HG02970 (cell line): ENCODE results near the gene SLC8B1.

ENCODE experiments used
- ATAC-seq: cut with Tn5 transposase; IDR thresholded peaks from one replicate; pipeline ENCODE4 v1.9.1; 2021; ENCODE audit warnings: mild to moderate bottlenecking, moderate library complexity, moderate number of reproducible peaks; ENCODE audit not compliant: unreplicated experiment, low FRiP score

SLC8B1 gene

DNA sequence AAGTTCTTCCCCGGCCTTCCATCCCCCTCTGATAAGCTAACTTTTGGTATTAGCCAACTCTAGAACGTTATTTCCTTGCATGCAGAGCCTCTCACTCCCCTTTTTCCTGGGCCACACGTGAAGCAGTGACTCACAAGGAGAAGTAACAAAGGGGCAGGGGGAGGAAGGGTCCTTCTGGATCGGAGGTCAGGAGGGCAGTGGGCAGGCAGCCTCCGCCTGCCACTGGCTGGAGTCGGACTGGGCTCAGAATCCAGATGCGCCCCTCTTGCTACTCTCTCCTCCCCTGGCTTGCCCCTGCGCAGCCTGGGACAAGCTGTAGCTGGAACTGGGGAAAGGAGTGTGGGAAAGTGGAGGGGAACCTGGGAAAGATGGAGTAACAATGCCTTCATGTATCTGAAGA, 58.6 kb downstream of the SLC8B1 start:
- ATAC-seq: no peak

GRCh38 chr12:113274848-113275247, 60.1 kb downstream of the SLC8B1 start:
- ATAC-seq: no peak

DNA sequence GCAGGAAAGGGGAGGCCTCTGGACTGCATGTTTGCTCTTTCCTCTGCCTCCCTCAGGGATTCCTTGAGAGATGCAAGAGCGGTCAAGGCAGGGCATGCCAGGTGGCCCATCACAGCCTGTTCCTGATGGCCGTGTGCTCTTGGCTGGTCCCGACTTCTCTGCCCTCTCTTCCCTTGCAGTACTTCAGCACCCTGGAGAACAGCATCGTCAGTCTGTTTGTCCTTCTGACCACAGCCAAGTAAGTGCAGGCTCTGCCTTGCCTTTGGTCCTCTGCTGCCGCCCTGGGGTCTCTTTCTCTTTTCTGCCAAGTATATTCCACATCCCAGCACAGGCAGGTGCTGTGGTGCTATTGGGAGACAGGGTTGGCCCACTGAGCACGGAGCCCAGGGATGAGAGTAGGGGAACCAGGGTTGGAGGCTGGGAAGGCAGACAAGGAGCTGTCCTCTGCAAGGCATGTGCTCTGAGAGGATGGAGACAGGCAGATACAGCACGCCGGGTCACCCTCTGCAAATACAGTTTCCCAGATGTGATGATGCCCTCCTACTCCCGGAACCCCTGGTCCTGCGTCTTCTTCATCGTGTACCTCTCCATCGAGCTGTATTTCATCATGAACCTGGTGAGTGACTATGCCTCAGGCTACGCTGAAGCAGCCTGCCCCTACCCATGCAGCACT, 61.7 kb downstream of the SLC8B1 start:
- ATAC-seq: no peak

DNA sequence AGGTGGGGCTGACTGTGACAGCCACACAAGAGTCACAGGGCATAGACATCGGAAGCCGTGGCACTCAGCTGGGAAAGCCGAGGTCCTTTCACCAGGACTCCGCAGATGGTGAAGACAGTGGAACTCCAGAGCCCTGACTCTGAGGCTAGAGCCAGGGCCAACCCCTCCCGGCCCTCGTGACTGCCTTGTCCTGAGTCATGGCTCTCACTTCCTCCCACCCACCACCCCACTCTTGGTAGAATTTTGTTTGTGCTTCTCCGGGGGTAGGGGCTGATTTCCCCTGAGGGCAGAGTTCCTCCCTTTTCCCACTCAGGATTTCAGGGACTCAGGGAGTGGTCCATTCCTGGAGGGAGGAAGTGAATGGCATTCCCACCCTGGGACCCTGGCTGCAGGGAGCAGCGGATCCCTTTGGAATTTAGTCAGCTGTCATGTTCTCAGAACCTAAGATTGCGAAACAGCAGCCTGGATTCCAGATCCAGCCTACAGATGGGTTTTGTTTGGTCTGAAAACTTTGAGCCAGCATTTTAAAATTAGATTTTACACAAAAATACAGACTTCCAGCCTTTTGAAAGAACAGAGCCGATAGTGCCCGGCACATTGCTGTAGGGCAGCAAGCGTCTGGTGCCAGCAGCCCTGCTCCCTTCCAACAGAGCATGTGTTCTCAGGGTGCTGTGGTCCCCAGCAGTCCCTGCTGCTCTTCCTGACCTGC, 62.9 kb downstream of the SLC8B1 start:
- no peak for ATAC-seq

- ATAC-seq: no peak
Measured at GRCh38 chr12:113271466-113271852, 63.5 kb downstream of the SLC8B1 start.

GRCh38 chr12:113270709-113271009, 64.2 kb downstream of the SLC8B1 start:
- ATAC-seq: no peak

- no peak for ATAC-seq
Measured at GRCh38 chr12:113269257-113269943, 65.5 kb downstream of the SLC8B1 start.

DNA sequence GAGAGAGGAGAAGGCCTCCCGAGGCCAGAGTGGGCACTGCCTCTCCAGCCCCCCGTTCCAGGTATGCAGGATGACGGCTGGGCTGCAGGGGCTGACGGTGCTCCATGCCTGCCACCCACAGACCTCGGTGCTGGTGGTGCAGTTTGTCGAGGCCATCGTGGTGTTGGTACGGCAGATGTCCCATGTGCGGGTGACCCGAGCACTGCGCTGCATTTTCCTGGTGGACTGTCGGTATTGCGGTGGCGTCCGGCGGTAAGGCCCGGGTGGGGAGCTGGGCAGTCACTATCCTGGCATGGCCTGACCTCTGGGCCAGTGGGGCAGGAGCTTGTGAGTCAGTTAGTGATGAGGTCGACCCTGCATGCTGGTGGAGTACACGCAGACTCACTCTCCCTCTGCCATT, 66.3 kb downstream of the SLC8B1 start:
- ATAC-seq: no peak

DNA sequence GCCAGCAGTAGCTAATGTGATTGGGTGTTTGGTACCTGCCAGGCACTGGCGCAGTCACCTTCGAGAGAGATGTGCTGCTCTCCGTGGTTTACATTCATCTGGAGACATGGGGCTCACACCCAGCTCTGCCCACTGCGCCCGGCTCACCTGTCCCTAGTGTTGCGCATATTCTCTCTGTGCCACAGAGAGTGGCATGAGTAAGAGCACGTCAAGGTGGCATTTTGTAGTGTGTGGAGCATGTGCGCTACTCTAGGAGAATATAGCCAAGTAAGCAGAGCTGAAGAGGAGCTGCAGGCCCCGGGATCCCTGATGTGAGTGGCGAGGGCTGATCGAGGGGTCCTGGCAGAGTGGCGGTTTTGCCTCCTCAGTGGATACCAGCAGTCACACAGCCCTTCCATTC, 66.8 kb downstream of the SLC8B1 start:
- no peak for ATAC-seq

DNA sequence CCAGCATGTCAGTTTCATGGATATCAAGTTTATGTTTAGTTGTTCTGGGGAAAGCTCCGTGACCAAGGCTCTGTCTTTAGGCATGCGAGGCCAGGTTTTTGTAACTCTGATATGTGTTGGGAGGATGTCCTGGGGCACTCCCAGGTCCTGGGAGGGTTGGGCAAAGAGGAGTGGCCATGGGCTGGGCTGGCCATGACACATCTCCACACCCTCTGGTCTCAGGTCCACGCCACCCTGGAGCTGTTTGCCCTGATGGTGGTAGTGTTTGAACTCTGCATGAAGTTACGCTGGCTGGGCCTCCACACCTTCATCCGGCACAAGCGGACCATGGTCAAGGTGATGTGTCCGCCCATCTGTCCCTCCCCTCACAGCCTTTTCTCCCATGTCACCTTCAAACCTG, 67.3 kb downstream of the SLC8B1 start:
- no peak for ATAC-seq

DNA sequence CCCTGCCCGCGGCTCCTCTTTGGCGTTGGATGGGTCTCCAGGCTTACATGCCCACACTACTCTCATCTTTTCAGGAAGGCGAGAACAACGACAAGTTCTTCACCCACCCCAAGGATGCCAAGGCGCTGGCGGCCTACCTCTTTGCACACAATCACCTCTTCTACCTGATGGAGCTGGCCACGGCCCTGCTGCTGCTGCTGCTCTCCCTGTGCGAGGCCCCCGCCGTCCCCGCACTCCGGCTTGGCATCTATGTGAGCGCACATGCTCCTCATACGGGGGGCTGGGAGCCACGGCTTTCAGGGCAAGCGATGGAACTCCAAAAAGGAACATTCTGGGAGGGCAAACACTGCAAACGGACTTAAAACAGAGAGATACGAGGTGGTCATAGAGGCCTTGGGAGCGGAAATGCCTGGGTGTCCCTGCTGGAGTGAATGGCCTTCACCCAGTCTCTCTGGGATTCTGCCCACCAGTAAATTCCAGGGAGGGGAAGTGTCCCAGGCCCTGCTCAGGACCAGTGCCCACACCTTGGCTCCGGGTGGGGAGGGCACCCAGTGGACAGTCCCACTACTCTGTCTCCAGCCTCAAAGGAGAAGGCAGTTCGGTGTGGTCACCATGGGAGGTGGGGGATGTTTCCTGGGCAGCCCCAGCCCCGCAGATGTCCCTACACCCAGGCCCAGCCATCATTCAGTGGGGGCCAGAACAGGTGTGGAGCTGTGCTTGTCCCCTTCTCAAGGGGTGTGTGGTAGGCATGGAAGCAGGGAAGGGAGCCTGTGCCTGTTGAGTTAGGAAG, 68.6 kb downstream of the SLC8B1 start:
- ATAC-seq: no peak

GRCh38 chr12:113263431-113263963, 71.4 kb downstream of the SLC8B1 start:
- ATAC-seq: no peak

GRCh38 chr12:113262710-113263109, 72.2 kb downstream of the SLC8B1 start:
- no peak for ATAC-seq

GRCh38 chr12:113261847-113262470, 73.0 kb downstream of the SLC8B1 start:
- no peak for ATAC-seq

- ATAC-seq: no peak
Measured at GRCh38 chr12:113260636-113261300, 74.1 kb downstream of the SLC8B1 start.

- no peak for ATAC-seq
Measured at GRCh38 chr12:113260127-113260526, 74.8 kb downstream of the SLC8B1 start.

DNA sequence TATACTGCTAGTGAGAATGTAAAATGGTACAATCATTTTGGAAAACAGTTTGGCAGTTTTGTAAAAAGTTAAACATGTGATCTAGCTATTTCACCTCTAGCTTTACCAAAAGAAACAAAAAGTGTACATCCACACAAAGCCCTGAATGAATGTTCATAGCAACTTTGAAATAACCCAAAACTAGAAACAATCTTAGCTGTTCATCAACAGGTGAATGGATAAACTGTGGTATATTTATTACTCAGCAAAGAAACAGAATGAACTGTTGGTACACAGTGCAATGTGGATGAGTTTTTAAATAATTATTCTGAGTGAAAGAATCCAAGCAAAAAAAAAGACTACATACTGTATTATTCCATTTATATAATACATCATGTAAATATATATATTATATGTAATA, 77.3 kb downstream of the SLC8B1 start:
- ATAC-seq: no peak

DNA sequence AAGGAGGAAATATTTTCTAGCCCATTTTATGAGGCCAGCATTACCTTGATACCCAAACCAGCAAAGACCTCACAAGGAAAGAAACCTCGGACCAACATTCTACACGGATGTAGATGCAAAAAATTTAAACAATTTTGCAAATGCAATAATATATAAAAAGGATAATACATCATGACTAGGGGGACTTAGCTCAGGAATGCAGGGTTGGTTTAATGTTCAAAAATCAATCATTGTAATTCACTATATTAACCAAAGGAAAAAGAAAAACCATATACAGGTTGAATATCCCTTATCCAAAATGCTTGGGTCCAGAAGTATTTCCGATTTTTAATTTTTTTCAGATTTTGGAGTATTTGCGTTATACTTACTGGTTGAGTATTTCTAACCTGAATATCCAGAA, 80.6 kb downstream of the SLC8B1 start:
- no peak for ATAC-seq

GRCh38 chr12:113253532-113254285, 81.2 kb downstream of the SLC8B1 start:
- ATAC-seq: no peak
